GM19035 (cell line): ENCODE measurements around the gene TPP2.

Experiments used
- ATAC-seq: cut with Tn5 transposase; IDR thresholded peaks from one replicate; pipeline ENCODE4 v1.9.1; 2021; ENCODE audit not compliant: unreplicated experiment

TPP2 gene

GRCh38 chr13:102596147-102597028 lies at the start of gene TPP2:
TPP2 (plus strand) TSS chr13:102596986; CDS start chr13:102597039, 53 bp downstream.
- peak; percentile 72 for ATAC-seq

- no peak for ATAC-seq
Observed at GRCh38 chr13:102548811-102549210, 48.0 kb upstream of the TPP2 start.

DNA sequence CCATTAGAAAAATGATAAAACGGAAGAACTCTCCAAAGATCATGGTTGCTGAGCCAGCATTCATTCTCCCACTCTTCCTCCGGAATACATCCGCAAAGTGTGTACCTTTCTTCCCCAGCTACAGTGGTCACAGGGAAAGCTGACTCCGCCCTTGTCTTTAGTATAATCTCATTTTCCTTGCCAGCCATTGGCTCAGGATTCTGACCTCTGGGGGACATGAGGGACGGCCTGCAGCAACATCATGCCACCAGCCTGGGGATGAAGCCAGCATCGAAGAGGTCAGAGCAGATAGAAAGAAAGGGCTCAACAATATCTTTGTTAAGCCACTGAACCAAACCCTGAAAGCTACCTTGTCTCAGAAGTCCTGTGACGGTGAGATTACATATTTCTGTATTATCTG lies 46.3 kb upstream of the TPP2 start:
- ATAC-seq, result no peak

DNA sequence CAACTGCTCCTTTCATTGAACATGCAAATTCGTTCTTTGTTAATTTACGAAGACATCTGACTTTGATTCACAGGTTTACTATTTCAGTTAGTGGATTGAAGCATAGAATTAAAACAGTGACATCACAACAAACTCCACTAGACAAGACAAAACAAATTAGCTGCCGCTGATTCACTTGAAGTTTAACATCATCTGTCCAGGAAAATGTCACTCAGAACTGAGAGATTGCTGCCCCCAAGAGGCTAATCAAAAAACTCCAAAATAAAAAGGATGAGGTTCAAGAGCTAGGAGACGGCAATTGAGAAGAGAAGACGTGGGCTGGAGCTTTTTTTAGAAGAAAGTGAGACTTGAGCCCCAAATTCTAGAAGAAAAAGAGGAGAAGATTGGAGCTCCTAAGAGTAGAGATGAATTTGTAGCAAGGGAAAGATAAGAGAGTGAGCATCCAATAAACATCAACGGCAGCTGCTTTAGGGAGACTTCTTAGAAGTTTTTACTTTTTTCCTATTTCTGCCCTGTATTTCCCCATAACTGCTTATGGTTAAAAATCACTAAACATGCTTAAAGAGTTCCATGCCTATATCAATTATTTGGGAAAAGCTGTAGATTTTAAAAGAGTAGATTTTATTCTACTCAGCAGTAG lies 40.8 kb upstream of the TPP2 start:
- ATAC-seq, result no peak

DNA sequence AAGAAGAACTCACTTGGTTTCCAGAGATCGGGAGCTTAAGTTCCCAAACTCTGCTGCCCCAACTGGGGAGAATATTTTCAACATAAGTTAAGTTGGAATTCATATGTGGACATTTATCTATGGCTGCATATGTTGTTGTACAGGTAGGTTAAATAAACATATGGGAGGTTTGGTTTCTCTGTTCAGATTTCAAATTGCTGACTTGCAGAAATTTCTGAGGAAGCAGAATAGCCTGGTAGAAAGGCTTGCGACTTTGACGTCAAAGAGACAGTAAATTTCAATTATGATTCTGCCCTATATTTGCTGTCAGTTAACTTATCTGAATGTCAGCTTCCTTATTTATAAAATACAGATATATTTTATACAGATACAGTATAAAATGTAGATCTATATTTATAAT lies 40.0 kb upstream of the TPP2 start:
- no peak for ATAC-seq

GRCh38 chr13:102558029-102558428 lies 38.8 kb upstream of the TPP2 start:
- no peak for ATAC-seq

- ATAC-seq, result no peak
Observed at GRCh38 chr13:102561933-102562332, 34.9 kb upstream of the TPP2 start.

GRCh38 chr13:102563267-102563666 lies 33.5 kb upstream of the TPP2 start:
- ATAC-seq, result no peak

DNA sequence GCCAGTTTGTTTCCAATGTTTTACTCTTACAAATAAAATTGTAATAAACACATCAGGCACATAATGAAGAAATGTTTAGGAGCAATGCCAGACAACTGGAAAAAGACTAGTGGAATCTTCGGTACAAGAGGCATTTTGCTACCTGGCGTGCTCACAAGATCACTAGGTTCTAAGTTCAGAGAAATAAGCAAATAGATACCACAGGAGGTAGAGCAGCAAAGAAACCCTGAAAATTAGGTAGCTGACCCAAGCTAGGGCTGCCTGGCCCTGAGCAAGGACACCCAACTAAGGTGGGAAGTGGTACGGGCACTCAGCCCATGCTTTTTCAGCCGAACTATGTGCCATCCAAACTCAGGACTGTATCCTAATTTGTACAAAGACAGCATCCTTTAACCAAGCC lies 32.2 kb upstream of the TPP2 start:
- no peak for ATAC-seq

DNA sequence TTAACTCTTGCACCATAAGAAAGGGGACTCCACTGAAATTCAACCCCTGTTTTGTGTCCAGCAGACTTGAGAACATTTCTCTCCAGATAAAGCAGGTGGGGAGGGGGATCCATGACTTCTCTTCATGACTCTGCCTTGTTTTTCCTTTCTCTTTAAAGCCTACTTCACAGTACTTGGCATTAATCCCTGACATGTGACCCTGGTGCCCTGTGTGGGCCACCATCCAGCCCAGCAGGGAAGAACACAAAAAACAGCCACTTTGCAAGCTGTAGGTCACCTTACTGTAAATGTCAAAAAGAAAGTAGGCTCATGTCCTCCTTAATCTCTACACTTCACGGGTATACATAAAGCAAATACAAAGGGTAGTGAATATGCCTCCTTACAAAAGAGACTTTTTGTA lies 30.3 kb upstream of the TPP2 start:
- no peak for ATAC-seq

DNA sequence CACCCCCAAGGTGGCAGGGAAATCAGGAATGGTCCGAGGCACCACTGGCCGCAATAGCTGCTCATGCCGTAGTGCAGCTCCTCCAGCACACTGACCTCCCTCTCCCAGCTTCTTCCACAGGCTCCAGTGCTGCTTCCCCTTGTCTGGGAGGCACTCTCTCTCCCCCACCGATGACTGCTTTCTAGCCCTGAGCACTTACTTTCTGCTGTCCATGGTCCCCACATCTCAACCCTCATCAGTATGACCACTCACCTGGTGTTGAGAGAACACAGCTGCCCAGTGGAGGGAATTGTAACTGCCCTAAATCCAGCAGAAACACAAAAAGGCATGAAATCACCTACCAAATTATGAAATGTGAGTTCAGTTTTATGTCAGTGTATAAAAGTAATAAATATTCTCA lies 28.9 kb upstream of the TPP2 start:
- ATAC-seq, result no peak

GRCh38 chr13:102569488-102569887 lies 27.3 kb upstream of the TPP2 start:
- no peak for ATAC-seq

DNA sequence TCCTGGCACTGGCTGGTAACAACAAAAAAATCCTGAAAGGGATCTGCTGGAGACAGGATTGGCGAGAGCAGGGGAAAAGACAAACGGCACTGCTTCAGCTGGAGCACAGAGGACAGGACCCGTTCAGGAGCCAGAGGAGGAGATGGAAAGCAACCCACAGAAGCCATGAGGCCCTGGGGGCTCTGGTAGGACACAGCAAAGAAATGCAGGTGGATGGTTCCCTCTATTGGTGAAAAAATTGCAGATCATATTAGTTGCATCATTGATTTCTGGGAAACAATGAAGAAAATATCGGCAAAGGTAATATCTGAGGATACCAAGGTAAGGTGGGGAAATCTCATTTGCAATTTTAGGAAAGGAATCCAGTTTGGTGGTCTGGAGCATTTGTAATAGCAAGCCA lies 25.7 kb upstream of the TPP2 start:
- no peak for ATAC-seq

DNA sequence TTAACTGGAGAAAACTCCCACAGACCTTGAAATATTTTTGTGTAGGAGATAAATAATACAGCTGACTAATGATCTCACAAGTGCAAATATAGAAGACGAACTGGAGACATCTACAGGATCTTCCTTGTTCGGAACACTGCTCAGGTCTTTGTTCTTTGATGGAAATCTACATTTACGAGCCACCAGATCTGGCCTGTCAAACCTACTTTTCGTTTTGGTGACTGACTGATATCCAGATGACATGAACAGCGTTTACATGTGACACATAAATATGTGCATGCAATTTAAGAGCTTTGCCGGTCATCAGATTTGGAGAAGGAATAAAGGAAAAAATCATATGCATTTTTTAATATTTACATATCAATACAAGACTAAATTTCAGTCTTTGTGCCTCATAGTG lies 24.5 kb upstream of the TPP2 start:
- no peak for ATAC-seq

GRCh38 chr13:102580552-102581169 lies 16.1 kb upstream of the TPP2 start:
- ATAC-seq, result peak; percentile 72

DNA sequence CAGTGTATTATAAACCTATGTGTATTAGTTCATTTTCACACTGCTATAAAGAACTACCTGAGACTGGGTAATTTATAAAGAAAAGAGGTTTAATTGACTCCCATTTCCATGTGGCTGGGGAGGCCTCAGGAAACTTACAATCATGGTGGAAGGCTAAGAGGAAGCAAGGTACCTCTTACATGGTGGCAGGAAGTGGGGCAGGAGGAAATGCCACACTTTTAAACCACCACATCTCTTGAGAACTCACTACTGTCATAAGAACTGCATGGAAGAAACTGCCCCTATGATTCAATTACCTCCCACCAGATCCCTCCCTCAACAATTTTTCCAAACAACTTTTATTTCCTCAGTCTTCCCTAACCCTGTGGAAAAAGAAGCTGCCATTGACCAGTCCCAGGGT lies 14.5 kb upstream of the TPP2 start:
- no peak for ATAC-seq

DNA sequence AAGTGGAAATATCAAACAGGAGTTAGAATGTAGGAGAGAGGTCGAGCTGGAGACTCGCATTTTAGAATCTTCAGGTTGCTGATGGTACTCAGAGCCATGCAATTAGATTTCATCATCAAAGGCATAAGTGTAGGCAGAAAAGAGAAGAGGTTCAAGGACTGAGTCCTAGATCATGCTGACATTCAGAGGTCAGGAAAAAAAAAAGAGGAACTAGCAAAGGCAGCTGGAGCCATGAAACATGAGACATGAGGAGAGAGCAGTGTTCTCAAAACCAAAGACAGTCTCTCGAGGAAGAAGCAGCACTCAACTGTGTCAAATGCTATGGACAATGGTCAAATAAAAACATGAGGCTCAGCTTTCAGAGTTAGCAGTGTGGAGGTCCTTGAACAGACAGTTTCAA lies 12.4 kb upstream of the TPP2 start:
- ATAC-seq, result peak; percentile 45

DNA sequence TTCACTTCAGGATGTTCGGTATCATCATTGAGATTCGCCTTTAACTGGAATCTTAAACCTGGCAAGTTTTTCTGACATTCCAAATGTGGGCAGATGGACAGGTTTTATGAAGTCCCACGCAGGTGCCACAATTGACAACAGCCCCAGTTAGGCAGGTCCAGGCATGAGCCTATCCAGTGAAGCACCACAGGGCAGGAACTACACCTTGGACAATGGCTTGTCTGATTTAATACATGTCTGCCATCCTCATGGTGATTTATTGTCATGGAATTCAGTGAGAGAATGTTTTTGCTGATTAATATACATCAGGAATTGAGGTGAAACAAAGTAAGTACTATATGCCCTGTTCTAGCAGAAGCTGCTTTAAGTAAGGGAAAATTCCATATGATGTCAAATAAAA lies 10.2 kb upstream of the TPP2 start:
- ATAC-seq, result no peak

DNA sequence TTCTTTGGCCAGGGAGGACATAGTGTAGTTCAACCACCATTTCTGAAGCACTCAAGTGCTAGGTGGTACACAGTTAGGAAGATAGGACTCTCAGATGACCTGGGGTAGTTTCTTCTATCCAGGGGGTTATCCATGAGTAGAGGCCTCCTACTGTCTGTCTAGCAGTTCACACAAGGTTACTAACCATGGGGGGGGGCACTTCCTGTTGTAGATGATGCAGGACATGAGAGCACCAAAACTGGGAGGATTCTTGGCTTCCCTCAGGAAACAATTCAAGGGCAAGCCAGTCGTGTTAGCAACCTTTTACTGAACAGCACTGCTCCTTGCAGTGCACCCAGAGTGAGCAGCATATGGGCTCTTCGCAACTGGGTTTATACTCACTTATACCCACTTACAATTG lies 8.9 kb upstream of the TPP2 start:
- no peak for ATAC-seq

DNA sequence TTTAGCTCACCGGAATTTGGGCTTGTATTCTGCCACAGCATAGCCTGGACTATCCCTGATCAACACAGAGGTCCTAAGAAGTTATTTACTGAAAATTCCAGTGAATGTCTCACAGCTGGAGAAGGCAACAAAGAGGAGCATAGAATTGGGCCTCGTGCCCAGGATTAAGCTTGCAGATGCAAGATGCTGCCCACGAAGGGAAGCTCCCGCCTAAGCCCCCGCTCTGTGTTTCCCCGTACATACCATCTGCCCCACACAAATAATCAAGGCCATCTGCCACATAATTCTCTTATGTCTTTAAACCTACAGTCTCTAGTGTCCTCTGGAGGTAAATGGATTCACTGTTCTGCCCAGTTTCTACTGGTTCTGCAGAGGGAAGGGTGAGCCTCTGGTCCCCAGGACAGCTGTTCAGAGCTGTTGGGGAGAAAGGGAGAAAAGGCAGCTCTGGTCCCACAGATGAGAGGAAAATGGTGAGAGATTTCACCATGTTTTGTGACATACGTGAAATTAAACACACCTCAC lies 7.4 kb upstream of the TPP2 start:
- no peak for ATAC-seq

DNA sequence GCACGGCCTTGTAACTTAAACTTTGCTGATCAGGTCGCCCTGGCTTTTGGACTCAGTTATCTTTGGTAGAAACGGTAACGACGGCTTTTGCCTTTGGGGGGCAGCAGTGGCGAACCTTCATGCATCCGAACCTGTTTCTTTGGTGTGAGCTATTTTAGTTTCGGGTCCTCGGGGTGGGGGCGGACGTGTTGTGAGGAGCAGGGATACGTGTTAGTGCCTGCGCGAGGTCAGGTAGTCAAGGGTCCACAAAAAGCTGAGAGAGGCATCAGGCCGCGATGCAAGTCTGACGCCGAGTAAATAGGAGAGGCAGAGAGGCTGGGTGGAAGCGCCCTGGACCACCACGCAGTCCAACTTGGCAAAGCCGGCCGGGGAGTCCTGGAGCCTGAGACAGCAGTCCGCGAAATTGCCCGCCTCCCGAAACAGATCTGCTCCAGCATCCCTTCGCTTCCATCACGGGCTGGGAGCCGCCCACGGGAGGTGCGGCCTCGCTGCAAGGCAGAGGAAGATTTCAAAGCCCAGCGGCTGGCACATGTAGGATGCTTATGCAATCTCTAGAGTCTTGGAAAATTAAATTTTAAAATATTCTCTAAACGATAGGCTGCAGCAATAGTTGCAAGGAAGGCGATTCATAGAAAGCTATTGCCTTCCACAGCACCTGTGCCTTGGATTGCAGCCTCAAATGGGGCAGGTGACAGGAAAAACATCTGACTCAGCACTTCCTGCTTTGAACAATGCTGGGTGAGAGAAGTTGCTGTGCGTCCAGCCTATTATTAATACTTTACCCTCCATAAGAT lies 4.6 kb upstream of the TPP2 start:
- peak; percentile 39 for ATAC-seq
